Nucleus accumbens (tissue), 56 donors: Measurements from ENCODE around the gene KLHDC8B.

Experiments
- DNase-seq, 56 donors: peaks; one replicate each; lab custom pipeline; 2025; lab: John Stamatoyannopoulos, UW

Gene KLHDC8B

GRCh38 chr3:49158103-49158709 lies 13.2 kb upstream of the KLHDC8B start:
- DNase-seq = peak in 6 of 56 donors; percentile 7 to 20 (median 12)

- no peak for DNase-seq
Measured at GRCh38 chr3:49158792-49159191, 12.6 kb upstream of the KLHDC8B start.

GRCh38 chr3:49161197-49161596 lies 10.2 kb upstream of the KLHDC8B start:
- no peak for DNase-seq

- DNase-seq = peak in 1 of 56 donors; percentile 13
Measured at GRCh38 chr3:49161808-49162530, 9.4 kb upstream of the KLHDC8B start.

GRCh38 chr3:49162751-49163419 lies 8.5 kb upstream of the KLHDC8B start:
- no peak for DNase-seq

GRCh38 chr3:49163609-49164008 lies 7.8 kb upstream of the KLHDC8B start:
- no peak for DNase-seq

GRCh38 chr3:49164983-49165720 lies 6.2 kb upstream of the KLHDC8B start:
- no peak for DNase-seq

GRCh38 chr3:49165771-49166751 lies 5.3 kb upstream of the KLHDC8B start, which contains the start of gene CCDC71:
Gene CCDC71, minus strand, starts transcription at chr3:49166331. Its CDS starts 2,123 bp downstream, at chr3:49164208.
- DNase-seq = peak in 49 of 56 donors; percentile 11 to 80 (median 51)

- no peak for DNase-seq
Measured at GRCh38 chr3:49166752-49167556, 4.4 kb upstream of the KLHDC8B start.

GRCh38 chr3:49170744-49171118 lies 667 bp upstream of the KLHDC8B start:
- DNase-seq = no peak

GRCh38 chr3:49171775-49172500 lies 540 bp downstream of the KLHDC8B start:
- no peak for DNase-seq

- no peak for DNase-seq
Measured at GRCh38 chr3:49172551-49173041, 1.2 kb downstream of the KLHDC8B start.

- DNase-seq = peak in 5 of 56 donors; percentile 2 to 17 (median 14)
Measured at GRCh38 chr3:49173116-49173791, 1.9 kb downstream of the KLHDC8B start.

GRCh38 chr3:49173792-49174170 lies 2.4 kb downstream of the KLHDC8B start:
- peak in 2 of 56 donors; percentile 9 to 11 for DNase-seq

GRCh38 chr3:49174397-49174985 lies 3.1 kb downstream of the KLHDC8B start:
- DNase-seq = no peak

GRCh38 chr3:49175530-49175929 lies 4.1 kb downstream of the KLHDC8B start:
- DNase-seq = no peak

- DNase-seq = no peak
Measured at GRCh38 chr3:49177073-49177472, 5.7 kb downstream of the KLHDC8B start.
